22Rv1 (cell line): ENCODE measurements around the gene MINDY4.

Source experiments
- H3K27ac ChIP-seq: fragments of 450-650 bp; 2 replicates; pipeline ENCODE4 v1.5.1; 2017
- ZFX ChIP-seq: fragments of 450-650 bp; IDR thresholded peaks from 2 replicates; pipeline ENCODE4 v1.6.1; 2017; ENCODE audit warnings: antibody characterized with exemption, borderline replicate concordance
- TF ChIP-seq, protein P1 (sequence below): fragments of 450-650 bp; IDR thresholded peaks from 2 replicates; pipeline ENCODE4 v1.5.1; 2017; ENCODE audit warnings: mild to moderate bottlenecking

MINDY4 gene

DNA sequence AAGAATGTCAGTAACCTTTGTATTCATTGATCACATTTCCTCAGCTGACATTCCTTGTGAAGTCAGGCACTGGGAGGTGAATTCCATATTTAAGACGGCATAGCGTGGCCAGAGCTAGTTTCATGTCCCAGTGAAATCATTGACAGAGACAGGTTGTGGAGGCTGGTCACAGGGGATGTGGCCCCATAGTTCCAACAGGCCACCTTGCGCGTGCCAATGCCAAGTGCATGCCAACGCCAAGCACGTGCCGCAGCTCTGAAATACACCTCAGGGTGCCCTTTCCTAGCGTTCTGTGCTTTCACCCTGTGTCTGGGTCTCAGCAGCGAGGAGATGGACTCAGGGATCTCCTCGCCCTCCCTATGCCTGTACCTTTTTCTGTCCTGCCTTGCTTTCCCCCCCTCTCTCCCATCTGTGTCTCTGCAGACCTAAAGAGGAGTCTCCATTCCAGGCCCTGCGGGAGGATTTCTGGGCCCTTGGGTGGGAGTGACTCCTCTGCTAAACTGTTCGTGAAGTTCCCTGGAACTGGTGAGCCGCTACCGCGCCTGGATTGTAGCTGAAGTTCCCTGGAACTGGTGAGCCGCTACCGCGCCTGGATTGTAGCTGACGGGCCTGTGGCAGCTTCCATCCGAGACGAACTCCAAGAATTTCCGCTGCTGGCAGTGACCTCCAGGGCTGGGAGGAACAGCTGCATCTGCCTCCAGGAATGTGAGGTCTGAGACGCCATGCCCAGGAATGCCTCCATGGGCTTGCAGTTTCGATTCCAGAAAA lies 160.1 kb downstream of the MINDY4 start:
- TF ChIP-seq, protein P1, sequence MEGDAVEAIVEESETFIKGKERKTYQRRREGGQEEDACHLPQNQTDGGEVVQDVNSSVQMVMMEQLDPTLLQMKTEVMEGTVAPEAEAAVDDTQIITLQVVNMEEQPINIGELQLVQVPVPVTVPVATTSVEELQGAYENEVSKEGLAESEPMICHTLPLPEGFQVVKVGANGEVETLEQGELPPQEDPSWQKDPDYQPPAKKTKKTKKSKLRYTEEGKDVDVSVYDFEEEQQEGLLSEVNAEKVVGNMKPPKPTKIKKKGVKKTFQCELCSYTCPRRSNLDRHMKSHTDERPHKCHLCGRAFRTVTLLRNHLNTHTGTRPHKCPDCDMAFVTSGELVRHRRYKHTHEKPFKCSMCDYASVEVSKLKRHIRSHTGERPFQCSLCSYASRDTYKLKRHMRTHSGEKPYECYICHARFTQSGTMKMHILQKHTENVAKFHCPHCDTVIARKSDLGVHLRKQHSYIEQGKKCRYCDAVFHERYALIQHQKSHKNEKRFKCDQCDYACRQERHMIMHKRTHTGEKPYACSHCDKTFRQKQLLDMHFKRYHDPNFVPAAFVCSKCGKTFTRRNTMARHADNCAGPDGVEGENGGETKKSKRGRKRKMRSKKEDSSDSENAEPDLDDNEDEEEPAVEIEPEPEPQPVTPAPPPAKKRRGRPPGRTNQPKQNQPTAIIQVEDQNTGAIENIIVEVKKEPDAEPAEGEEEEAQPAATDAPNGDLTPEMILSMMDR: no peak
- TF ChIP-seq ZFX: no peak
- H3K27ac ChIP-seq: no peak overlapping the region

GRCh38 chr7:30931929-30932540 lies 160.8 kb downstream of the MINDY4 start:
- TF ChIP-seq, protein P1: no peak
- no peak for TF ChIP-seq ZFX
- no peak overlapping the region for H3K27ac ChIP-seq

DNA sequence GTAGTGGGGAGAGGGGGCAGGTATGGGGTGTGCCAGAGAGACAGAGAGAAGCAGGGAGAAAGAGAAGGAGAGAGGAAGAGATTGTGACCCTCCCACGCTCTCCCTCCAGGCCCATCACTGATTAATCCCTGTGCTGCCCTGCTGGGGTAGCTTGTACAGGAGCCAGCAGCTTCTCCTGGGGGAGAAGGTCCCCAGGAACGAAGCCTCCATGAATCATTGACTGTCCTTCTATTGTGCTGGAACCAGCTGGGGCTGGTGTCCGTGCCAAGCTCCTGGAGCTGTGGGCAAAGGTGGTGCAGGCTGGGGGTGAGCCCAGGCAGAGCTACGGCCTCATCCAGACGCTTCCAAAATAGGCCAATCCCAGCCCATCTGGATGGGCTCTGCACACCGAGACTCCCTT lies 161.3 kb downstream of the MINDY4 start:
- H3K27ac ChIP-seq: no peak overlapping the region
- TF ChIP-seq, protein P1: no peak
- TF ChIP-seq ZFX: no peak

GRCh38 chr7:30933124-30933974 lies 162.1 kb downstream of the MINDY4 start:
- no peak overlapping the region for H3K27ac ChIP-seq
- no peak for TF ChIP-seq ZFX
- TF ChIP-seq, protein P1: no peak

GRCh38 chr7:30934225-30934624 lies 163.0 kb downstream of the MINDY4 start:
- TF ChIP-seq, protein P1: no peak
- TF ChIP-seq ZFX: no peak
- H3K27ac ChIP-seq: no peak overlapping the region

DNA sequence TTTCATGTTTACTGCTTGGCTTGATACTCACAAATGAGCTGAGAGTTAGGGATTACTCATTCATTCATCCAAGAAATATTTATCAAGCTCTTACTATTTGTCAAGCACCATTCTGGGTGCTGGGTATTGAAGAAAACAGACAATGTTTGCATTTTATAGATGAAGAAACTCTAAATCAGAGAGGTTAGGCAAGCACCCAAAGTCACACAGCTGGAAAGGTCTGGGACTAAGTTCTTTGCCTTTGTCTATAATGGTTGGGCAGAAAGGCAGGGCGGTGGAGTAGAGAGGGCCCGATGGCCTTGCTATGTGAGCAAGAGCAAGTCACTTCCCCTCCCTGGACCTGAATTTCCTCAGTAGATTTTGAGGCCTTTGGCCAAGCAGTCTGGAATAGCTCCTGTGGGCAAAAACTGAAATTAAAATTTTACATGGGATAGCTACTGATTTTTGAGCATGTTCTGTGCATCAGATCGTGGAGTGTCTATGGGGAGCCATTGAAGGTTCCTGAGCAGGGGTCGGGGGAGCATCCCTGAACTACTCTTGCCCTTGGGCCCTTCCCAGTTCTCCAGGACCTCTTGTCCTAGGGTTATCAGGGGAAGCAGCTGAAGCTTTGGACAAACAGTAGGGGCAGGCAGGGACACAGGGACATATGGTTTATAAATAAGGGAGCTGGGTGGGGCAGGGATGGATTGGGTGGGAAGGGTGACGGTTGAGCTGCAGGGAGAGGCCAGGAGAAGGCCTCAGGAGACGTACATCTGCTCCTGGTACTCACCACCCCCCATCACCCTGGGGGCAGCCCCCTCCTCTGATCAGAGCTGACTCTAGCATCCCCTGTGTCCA lies 163.7 kb downstream of the MINDY4 start:
- no peak overlapping the region for H3K27ac ChIP-seq
- TF ChIP-seq, protein P1: no peak
